Kidney (tissue), 14 donors: ENCODE measurements around the gene LAIR2. TPM values are rescaled to one million over a fixed set of nuclear protein-coding genes. Genes with fewer than 3 reads are reported as not detected.
A peak's percentile ranks its signal among the peaks of the same experiment; 100 is the strongest.

Experiments
- DNase-seq, 5 donors: peaks; one replicate each; pipeline ENCODE4 v3.0.0-alpha.2; 2013 to 2020
- FAIRE-seq: peaks from 2 replicates; lab custom pipeline; 2012; peaks lifted over from hg19 to GRCh38; lab: Jason Lieb, UNC
- H3K27ac ChIP-seq, 2 donors: one replicate each; pipeline ENCODE4 v1.7.0; 2013; ENCODE audit warnings: low read depth in 2 of 2, low read length in 2 of 2, inconsistent platforms in 1 of 2
- H3K27me3 ChIP-seq: one replicate; pipeline ENCODE4 v1.7.1; 2013; ENCODE audit warnings: low read length, inconsistent platforms; ENCODE audit not compliant: control insufficient read depth, insufficient read depth
- H3K36me3 ChIP-seq, 3 donors: one replicate each; pipeline versions ENCODE4 v1.7.0 to v1.7.1; 2013; ENCODE audit warnings: low read length in 3 of 3, control low read depth in 1 of 3, inconsistent platforms in 1 of 3; ENCODE audit not compliant: insufficient read depth in 3 of 3, control insufficient read depth in 2 of 3
- H3K4me1 ChIP-seq, 3 donors: one replicate each; pipeline versions ENCODE4 v1.7.0 to v1.7.1; 2013; ENCODE audit warnings: low read length in 3 of 3, inconsistent platforms in 1 of 3, low read depth in 1 of 3; ENCODE audit not compliant: control insufficient read depth in 2 of 3, insufficient read depth in 2 of 3
- H3K4me3 ChIP-seq, 3 donors: one replicate each; pipeline versions ENCODE4 v1.7.0 to v1.8.1; 2013; ENCODE audit warnings: low read length in 3 of 3, control low read depth in 1 of 3, inconsistent platforms in 1 of 3
- H3K9ac ChIP-seq, 3 donors: one replicate each; pipeline versions ENCODE4 v1.7.0 to v1.7.1; 2013; ENCODE audit warnings: low read length in 3 of 3, control low read depth in 1 of 3, inconsistent platforms in 1 of 3
- H3K9me3 ChIP-seq, 3 donors: one replicate each; pipeline versions ENCODE4 v1.7.0 to v1.7.1; 2013; ENCODE audit warnings: low read length in 3 of 3, control low read depth in 1 of 3, inconsistent platforms in 1 of 3; ENCODE audit not compliant: control insufficient read depth in 2 of 3, insufficient read depth in 1 of 3
- intact Hi-C: fragments of 100-400 bp; cut with DNase I; formaldehyde crosslinking; loops from one replicate; pipeline ENCODE4 v1.11.1; 2022
- polyA plus RNA-seq: library from polyadenylated mRNA; stranded (reverse); fragments of 350-450 nt; fragmentation: Illumina TruSeq; extraction: RNeasy Lipid Tissue Mini Kit (QIAGEN cat#74804); gene quantifications from one replicate; pipeline ENCODE4 v1.2.3, GENCODE V29; 2014; ENCODE audit warnings: low read depth, low replicate concordance; ENCODE audit not compliant: insufficient read depth
- total RNA-seq: library from RNA; stranded (reverse); fragmentation: NEBNext Ultra II Directional; extraction: Animal tissue kit (Norgen Biotek cat#: 25700); gene quantifications from one replicate; pipeline ENCODE4 v1.2.1, GENCODE V29; 2021
- TF ChIP-seq, protein P1 (sequence below): IDR thresholded peaks from 3 replicates; pipeline ENCODE4 v1.5.1; 2012; ENCODE audit warnings: mild to moderate bottlenecking, moderate library complexity, borderline replicate concordance; ENCODE audit not compliant: insufficient read depth; ENCODE audit errors: extremely low read depth
- donor health status: control.
- donor health status: control.
- donor health status: control.
- donor health status: control.
- donor health status: control.
- donor health status: DM: yes; HTN: yes; CAD: no.
- donor health status: Normal renal cell carcinoma (clear cell type).

LAIR2 gene
- total and polyA plus RNA-seq, 2 donors from 2014 or later = not detected

- H3K4me1 ChIP-seq = no peaks in the 10 kb centered on the region
- no peaks in the 10 kb centered on the region for H3K36me3 ChIP-seq
- H3K9me3 ChIP-seq = no peaks in the 10 kb centered on the region
- H3K27me3 ChIP-seq = no peaks in the 10 kb centered on the region
- FAIRE-seq (no peak), DNase-seq (no peak)
- no peak overlapping the region for H3K27ac ChIP-seq
- TF ChIP-seq, protein P1, sequence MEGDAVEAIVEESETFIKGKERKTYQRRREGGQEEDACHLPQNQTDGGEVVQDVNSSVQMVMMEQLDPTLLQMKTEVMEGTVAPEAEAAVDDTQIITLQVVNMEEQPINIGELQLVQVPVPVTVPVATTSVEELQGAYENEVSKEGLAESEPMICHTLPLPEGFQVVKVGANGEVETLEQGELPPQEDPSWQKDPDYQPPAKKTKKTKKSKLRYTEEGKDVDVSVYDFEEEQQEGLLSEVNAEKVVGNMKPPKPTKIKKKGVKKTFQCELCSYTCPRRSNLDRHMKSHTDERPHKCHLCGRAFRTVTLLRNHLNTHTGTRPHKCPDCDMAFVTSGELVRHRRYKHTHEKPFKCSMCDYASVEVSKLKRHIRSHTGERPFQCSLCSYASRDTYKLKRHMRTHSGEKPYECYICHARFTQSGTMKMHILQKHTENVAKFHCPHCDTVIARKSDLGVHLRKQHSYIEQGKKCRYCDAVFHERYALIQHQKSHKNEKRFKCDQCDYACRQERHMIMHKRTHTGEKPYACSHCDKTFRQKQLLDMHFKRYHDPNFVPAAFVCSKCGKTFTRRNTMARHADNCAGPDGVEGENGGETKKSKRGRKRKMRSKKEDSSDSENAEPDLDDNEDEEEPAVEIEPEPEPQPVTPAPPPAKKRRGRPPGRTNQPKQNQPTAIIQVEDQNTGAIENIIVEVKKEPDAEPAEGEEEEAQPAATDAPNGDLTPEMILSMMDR = no peak
- intact Hi-C loops = no loop called here
- no peak overlapping the region for H3K4me3 ChIP-seq
- no peak overlapping the region for H3K9ac ChIP-seq
Observed at GRCh38 chr19:54482889-54483288, 19.7 kb upstream of the LAIR2 start.

GRCh38 chr19:54484451-54484850 lies 18.2 kb upstream of the LAIR2 start:
- Histone ChIP-seq H3K9me3 (no peaks in the 10 kb centered on the region), H3K36me3 (no peaks in the 10 kb centered on the region), H3K27ac (no peak overlapping the region), H3K27me3 (no peaks in the 10 kb centered on the region), H3K4me3 (no peak overlapping the region), H3K4me1 (no peaks in the 10 kb centered on the region), H3K9ac (no peak overlapping the region)
- no peak for FAIRE-seq
- TF ChIP-seq, protein P1 = no peak
- intact Hi-C loops = no loop called here
- DNase-seq = peak in 1 of 5 donors; percentile 15

GRCh38 chr19:54485851-54486250 lies 16.8 kb upstream of the LAIR2 start:
- no peaks in the 10 kb centered on the region for H3K9me3 ChIP-seq
- no peaks in the 10 kb centered on the region for H3K27me3 ChIP-seq
- H3K4me1 ChIP-seq = no peaks in the 10 kb centered on the region
- DNase-seq = no peak
- no peak for FAIRE-seq
- no peaks in the 10 kb centered on the region for H3K36me3 ChIP-seq
- no peak overlapping the region for H3K4me3 ChIP-seq
- no peak overlapping the region for H3K27ac ChIP-seq
- TF ChIP-seq, protein P1 = no peak
- H3K9ac ChIP-seq = no peak overlapping the region
- intact Hi-C loops = no loop called here

GRCh38 chr19:54489341-54489740 lies 13.3 kb upstream of the LAIR2 start:
- no peaks in the 10 kb centered on the region for H3K36me3 ChIP-seq
- no peaks in the 10 kb centered on the region for H3K4me1 ChIP-seq
- H3K4me3 ChIP-seq = no peak overlapping the region
- no peak overlapping the region for H3K9ac ChIP-seq
- H3K9me3 ChIP-seq = no peaks in the 10 kb centered on the region
- TF ChIP-seq, protein P1 = no peak
- no peaks in the 10 kb centered on the region for H3K27me3 ChIP-seq
- intact Hi-C loops = no loop called here
- FAIRE-seq = no peak
- peak in 1 of 5 donors; percentile 4 for DNase-seq
- H3K27ac ChIP-seq = no peak overlapping the region
